ENCODE results near the gene RYR3. TPM values are rescaled to one million over a fixed set of nuclear protein-coding genes. Genes with fewer than 3 reads are reported as not detected.

Gene RYR3
- total RNA-seq, 1 donor from 2014 or later = 0.32 TPM

- H3K36me3 ChIP-seq = no peaks in the 10 kb centered on the region
- no peak overlapping the region for H3K4me3 ChIP-seq
- H3K27me3 ChIP-seq (ENCODE audit: low read depth) = no peaks in the 10 kb centered on the region
- H3K27ac ChIP-seq = no peak overlapping the region
- no peaks in the 10 kb centered on the region for H3K9me3 ChIP-seq
- no peak for ATAC-seq
- no peak for TF ChIP-seq CTCF (IDR thresholded peaks at IDR 0.05)
- no peaks in the 10 kb centered on the region for H3K4me1 ChIP-seq
- intact Hi-C loops (cut with DNase I) = no loop called here
- DNase-seq = no peak
Measured at GRCh38 chr15:33433821-33434220, 123.1 kb downstream of the RYR3 start.

GRCh38 chr15:33438396-33438795, 127.6 kb downstream of the RYR3 start:
- intact Hi-C loops (cut with DNase I) = no loop called here
- ATAC-seq (no peak), DNase-seq (no peak)
- H3K36me3 ChIP-seq = no peaks in the 10 kb centered on the region
- no peak overlapping the region for H3K4me3 ChIP-seq
- H3K27me3 ChIP-seq (ENCODE audit: low read depth) = no peaks in the 10 kb centered on the region
- no peak overlapping the region for H3K27ac ChIP-seq
- H3K4me1 ChIP-seq = no peaks in the 10 kb centered on the region
- no peak for TF ChIP-seq CTCF (IDR thresholded peaks at IDR 0.05)
- no peaks in the 10 kb centered on the region for H3K9me3 ChIP-seq

GRCh38 chr15:33440900-33441299, 130.1 kb downstream of the RYR3 start:
- no peak for TF ChIP-seq CTCF (IDR thresholded peaks at IDR 0.05)
- no peak for ATAC-seq
- H3K4me1 ChIP-seq = no peaks in the 10 kb centered on the region
- no peaks in the 10 kb centered on the region for H3K36me3 ChIP-seq
- H3K27ac ChIP-seq = no peak overlapping the region
- no peaks in the 10 kb centered on the region for H3K9me3 ChIP-seq
- no peaks in the 10 kb centered on the region for H3K27me3 ChIP-seq (ENCODE audit: low read depth)
- no peak overlapping the region for H3K4me3 ChIP-seq
- DNase-seq = no peak
- intact Hi-C loops (cut with DNase I) = no loop called here

GRCh38 chr15:33442449-33442848, 131.7 kb downstream of the RYR3 start:
- Histone ChIP-seq H3K4me3 (no peak overlapping the region), H3K27ac (no peak overlapping the region), H3K4me1 (no peaks in the 10 kb centered on the region), H3K9me3 (no peaks in the 10 kb centered on the region), H3K36me3 (no peaks in the 10 kb centered on the region), H3K27me3 (ENCODE audit: low read depth) (no peaks in the 10 kb centered on the region)
- intact Hi-C loops (cut with DNase I) = no loop called here
- DNase-seq = no peak
- TF ChIP-seq CTCF (IDR thresholded peaks at IDR 0.05) = no peak
- ATAC-seq = no peak

- ATAC-seq (no peak), DNase-seq (no peak)
- Histone ChIP-seq H3K9me3 (no peaks in the 10 kb centered on the region), H3K36me3 (no peaks in the 10 kb centered on the region), H3K27me3 (ENCODE audit: low read depth) (no peaks in the 10 kb centered on the region), H3K27ac (no peak overlapping the region), H3K4me1 (no peaks in the 10 kb centered on the region), H3K4me3 (no peak overlapping the region)
- intact Hi-C loops (cut with DNase I) = no loop called here
- TF ChIP-seq CTCF (IDR thresholded peaks at IDR 0.05) = no peak
Measured at GRCh38 chr15:33443708-33444107, 132.9 kb downstream of the RYR3 start.

GRCh38 chr15:33445984-33446383, 135.2 kb downstream of the RYR3 start:
- TF ChIP-seq CTCF (IDR thresholded peaks at IDR 0.05) = no peak
- no peaks in the 10 kb centered on the region for H3K4me1 ChIP-seq
- DNase-seq (no peak), ATAC-seq (no peak)
- H3K27me3 ChIP-seq (ENCODE audit: low read depth) = no peaks in the 10 kb centered on the region
- no peaks in the 10 kb centered on the region for H3K9me3 ChIP-seq
- no peak overlapping the region for H3K27ac ChIP-seq
- H3K36me3 ChIP-seq = no peaks in the 10 kb centered on the region
- H3K4me3 ChIP-seq = no peak overlapping the region
- intact Hi-C loops (cut with DNase I) = no loop called here
